NOMO-1 treated with dmso at 0.1 percent for 144 hours (cell line): ENCODE results near the gene NFIB.

Source experiments
- DNase-seq: peaks from one replicate; lab custom pipeline; 2025; ENCODE audit not compliant: unreplicated experiment; lab: John Stamatoyannopoulos, UW

The NFIB gene

DNA sequence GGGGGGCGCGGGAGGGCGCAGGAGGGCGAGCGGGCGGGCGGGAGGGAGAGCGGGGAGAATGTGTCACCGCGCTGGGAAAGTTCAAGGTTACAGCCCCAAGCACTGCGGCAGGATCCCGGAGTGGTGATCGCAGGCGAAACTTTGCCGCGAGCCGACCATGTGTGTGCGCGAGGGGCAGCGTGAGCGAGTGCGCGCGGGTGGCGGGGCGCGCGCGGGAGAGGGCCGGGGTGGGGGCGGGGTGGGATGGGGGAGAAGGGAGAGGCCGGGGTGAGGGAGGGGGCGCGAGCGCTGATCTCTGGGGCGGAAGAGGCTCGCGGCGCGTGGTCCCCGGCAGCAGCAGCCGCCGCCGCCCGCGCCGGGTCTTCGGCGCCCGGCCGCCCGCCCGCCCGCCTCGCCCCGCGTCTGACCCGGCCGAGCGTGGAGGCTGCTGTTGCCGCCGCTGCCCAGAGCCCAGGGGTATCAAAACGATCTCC is at the start of gene NFIB:
Gene NFIB, minus strand, starts transcription at position 191 of the 473 bp plus-strand sequence. CDS start 630 bp downstream, outside the sequence.
- DNase-seq, result no peak

DNA sequence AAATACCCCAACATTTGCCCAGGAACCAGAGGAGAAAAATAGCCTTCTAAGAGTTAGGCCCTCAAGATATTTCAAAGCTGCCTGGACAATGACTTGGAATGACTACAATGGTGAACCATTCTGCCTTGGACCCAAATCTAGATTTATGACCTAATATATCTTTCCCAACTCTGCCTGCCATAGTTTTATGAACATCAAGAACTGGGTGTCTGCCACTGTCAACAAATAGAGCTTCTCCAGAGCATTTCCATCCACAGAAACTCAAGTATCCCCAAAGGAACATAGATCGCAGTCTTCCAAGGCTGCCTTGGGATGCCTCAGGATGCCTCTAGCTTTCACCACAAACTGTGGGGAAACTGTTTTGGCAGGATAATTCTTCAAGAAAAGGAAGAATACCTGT is 48.2 kb upstream of the NFIB start:
- DNase-seq, result no peak

DNA sequence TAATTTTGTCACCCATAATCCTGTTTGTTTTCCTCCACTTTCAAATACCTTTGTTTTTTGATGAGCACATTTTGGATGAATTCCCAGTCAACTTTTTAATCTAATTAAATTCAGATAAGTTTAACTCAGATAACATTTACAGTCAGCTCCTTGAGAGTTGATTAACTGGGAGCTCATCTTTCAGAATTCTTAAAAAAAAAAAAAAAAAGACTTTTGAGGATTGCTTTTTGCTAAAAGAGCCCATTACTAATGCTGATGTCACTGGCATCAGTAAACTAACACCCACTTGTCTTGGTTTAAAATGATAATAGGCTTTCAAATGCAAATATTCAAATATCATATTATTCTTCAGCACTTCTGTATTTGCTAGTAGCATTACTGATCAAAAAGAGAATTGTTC is 47.1 kb upstream of the NFIB start:
- no peak for DNase-seq

- no peak for DNase-seq
Observed at GRCh38 chr9:14358523-14358922, 44.6 kb upstream of the NFIB start.

GRCh38 chr9:14356351-14357265 is 42.7 kb upstream of the NFIB start:
- DNase-seq, result no peak

GRCh38 chr9:14354201-14354600 is 40.3 kb upstream of the NFIB start:
- no peak for DNase-seq

DNA sequence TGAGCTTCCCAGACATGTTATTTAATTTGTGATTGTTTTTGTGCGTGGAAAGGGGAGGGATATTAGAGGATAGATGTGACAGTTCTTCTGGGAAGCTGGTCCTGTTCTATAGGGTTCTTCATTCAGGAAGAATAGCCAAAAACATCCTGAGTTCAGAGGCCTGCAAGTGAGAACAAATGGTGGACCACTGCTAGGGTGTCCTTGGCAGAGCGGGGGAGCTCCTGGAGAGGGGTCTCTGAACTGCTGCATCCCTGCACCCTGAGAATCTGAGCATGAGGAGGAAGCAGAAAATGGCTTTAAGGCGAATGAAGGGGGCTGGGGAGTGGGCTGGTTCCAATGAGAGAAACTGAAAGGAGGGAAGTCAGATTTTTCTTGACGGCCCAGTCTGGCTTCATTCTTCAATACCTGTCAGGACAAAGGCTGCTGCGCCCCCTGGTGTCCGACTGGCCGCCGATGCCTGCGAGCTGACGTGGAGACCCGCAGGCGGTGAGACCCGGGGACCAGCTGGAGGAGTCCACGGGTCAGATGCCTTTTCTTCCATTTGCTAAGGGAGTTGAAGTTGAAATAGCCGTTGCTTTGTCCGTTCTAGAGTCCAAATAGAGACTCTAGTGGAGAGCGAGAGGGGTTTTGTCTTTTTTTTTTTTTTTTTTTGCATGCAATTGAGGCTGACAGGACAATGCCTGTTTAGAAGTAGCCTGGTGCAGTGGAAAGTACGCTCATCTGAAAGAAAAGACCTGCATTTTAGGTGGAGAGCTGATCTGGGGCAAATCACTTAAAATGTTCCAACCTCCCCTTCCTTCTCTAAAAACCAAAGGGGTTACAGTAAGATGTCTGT is 39.5 kb upstream of the NFIB start:
- DNase-seq, result no peak

- no peak for DNase-seq
Observed at GRCh38 chr9:14352503-14352902, 38.6 kb upstream of the NFIB start.

GRCh38 chr9:14351221-14351836 is 37.4 kb upstream of the NFIB start:
- no peak for DNase-seq

GRCh38 chr9:14350754-14351153 is 36.8 kb upstream of the NFIB start:
- DNase-seq, result no peak

DNA sequence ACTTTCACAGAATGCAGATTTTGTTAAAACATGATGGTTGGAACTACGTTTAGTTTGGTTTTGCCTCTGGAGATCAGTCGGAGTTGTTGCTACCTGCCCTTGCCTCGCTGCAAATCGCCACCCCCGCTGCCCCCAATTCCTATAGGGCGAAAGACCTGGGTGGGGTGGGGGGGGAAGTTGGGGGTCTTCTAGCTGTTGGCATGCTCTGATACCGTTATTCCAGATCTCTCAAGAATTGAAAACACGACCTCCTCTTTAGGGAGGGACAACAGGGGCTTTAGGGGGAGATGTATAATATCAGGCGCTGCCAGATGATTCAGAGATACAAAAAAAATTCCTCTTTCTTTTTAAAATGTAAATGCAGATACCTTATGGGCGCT is 36.4 kb upstream of the NFIB start:
- DNase-seq, result no peak

GRCh38 chr9:14349447-14350348 is 35.8 kb upstream of the NFIB start:
- DNase-seq, result no peak

- no peak for DNase-seq
Observed at GRCh38 chr9:14349146-14349446, 35.2 kb upstream of the NFIB start.

DNA sequence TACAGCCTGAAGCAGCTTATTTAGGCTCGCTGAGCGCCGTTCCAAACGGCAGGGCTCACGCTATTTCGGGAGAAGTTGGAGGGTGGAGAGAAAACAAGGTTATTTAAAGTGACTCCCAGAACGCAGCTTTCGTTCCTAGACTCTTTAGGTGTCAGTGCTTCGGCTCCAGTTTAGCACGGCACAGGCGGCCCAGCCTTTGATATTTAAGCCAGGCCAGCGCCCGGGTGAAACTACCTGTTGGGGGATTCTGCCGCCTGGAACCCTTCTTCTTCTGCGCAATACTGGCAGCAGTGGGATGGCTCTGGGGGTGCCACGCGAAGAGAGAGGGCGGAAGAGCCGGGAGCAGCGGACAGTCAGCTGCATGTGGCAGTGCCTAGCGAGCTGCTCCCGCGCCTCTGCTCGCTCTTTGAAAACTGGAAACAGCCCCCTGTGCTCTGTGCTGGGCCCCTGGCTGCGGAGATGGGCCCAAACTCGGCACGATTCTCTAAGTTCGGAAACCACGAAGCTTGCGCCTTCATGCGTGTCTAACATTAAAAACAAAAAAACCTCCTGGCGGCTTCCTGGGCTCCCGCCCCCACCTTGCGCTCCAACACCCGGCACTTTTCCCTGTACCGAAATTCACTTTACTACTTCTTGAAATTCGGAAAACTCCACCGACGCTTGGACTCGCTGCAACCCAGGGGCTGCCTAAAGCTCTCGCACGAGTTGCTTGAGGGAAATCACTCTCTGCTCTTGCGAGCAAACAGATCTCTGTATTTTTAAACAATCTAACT is 34.6 kb upstream of the NFIB start:
- DNase-seq, result no peak

GRCh38 chr9:14348123-14348372 is 34.1 kb upstream of the NFIB start:
- no peak for DNase-seq

- no peak for DNase-seq
Observed at GRCh38 chr9:14347406-14348122, 33.6 kb upstream of the NFIB start.

GRCh38 chr9:14346811-14347405 is 33.0 kb upstream of the NFIB start:
- DNase-seq, result no peak

- no peak for DNase-seq
Observed at GRCh38 chr9:14346231-14346791, 32.4 kb upstream of the NFIB start.
